Measurements from ENCODE around the gene CHST11.

The CHST11 gene

DNA sequence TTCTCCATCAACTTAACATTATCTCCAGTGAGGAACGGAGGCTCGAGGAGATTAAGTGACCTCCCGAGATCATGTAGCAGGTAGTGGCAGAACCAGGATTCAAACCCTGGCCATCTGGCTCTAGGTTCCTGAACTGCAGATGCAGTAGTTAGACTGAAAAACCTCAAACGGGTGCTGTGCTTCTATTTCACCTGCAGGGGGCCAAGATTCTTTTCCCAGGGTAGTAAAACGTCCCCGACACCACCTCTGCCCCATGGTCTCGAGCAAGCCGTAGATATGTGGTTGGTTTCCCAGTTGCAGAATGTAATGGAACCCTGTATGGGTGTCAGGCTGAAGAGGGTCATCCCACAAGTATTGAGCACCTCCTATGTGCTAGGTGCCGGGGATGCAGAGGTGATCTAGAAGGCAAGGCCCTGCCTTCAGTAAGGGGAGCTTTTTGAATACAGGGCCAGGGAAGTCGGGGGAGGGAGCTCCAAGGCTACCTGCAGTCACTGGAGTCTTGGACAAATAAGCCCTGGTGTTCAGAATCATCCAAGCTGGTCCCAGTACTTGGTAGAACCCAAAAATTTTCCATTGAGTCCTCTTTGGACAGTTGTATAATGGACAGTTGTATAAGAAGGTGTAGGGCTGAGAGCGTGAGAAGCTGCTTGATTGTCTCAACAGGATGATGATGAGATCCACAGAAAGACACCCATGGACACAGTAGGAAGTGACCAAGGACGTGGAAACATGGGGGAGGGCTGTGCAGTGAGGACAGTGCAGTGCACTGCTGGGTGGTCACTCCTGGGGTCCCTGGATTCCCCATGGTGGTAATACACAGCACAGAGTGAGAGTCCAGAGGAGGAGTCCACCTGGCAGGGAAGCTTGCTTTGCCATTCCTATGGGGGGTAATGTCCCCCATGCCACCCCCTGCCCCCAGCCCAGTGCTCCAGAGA lies 197.2 kb downstream of the CHST11 start:
- no peak for DNase-seq (ENCODE audit: low spot score)

DNA sequence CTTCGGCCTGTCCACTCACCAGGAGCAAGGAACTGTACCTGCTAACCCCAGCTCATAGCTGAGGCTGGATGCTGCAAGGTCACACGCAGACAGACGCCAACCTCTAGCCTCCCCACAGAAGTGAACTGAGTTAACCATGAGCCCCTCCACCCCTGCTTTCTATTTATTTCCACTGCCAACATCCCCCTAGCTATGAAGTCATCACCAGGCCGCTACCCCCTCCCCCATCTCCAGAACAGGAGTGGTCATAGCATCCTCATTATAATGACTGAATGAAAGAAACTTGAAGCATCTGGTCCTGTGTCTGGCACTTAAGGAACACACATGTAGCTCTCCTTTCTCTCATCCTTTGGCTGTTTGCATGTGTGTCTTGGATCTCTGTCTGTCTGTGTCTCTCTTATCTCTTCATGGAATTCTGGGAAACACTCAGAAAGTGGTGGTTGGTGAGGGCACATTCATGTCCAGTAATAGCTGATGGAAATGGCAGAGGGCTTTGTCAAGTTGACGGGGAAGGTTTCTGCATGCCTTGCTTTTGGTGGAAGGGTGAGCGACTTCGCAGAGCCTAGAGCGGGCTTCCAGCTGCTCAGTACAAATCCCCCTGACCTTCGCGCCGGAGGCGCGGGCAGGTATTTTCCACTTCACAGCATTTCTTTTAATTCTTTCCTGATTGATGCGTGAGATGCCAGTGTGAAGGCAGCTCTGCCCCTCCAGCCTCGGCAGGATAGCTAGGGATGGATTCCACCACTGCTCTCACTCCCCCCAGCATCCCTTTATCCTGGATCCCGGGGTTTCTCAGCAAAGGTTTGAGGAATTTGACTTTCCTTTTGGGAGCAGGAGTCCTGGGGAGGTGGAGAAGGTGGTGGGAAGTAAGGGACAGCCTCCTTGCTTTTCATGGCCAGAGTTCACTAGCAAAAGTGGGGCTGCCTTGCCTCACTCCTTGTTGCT lies 198.2 kb downstream of the CHST11 start:
- DNase-seq (ENCODE audit: low spot score) = no peak

DNA sequence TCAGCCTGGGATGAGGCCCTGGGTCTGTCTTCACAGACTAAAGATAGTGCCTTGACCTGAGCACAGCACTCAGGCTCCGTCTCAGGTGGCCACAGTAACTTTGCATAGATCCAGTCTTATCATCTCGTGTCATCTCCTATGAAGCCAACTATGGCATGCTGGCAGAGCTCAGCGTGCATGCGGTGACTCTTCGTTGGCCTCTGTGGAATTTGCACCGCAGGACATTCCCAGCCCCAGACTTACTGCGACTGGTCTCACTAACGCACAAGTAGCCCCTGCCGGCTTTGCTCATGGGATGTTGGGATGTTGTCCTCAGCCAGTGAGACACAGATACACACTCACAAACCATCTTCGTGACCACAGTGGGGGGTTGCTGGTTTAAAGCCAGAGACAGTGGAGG lies 199.6 kb downstream of the CHST11 start:
- no peak for DNase-seq (ENCODE audit: low spot score)

DNA sequence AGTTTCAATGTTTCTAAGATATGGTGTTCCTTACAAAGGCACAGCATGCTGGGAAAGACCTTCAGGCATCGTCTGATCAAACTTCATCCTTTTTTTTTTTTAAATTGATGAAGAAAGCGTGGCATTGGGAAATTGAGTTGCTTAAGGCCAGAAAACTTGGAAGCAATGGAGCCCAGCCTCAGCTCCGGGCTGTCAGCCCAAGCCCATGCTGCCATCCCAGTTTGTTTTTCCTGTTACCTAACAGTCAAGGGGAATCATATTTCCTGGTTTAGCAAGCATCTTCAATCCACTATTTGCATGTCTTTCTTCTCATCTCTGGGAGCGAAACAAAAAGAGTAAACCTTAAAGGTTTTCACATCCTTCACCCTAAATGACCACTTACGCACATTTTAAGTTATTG lies 200.2 kb downstream of the CHST11 start:
- DNase-seq (ENCODE audit: low spot score) = peak; percentile 65

DNA sequence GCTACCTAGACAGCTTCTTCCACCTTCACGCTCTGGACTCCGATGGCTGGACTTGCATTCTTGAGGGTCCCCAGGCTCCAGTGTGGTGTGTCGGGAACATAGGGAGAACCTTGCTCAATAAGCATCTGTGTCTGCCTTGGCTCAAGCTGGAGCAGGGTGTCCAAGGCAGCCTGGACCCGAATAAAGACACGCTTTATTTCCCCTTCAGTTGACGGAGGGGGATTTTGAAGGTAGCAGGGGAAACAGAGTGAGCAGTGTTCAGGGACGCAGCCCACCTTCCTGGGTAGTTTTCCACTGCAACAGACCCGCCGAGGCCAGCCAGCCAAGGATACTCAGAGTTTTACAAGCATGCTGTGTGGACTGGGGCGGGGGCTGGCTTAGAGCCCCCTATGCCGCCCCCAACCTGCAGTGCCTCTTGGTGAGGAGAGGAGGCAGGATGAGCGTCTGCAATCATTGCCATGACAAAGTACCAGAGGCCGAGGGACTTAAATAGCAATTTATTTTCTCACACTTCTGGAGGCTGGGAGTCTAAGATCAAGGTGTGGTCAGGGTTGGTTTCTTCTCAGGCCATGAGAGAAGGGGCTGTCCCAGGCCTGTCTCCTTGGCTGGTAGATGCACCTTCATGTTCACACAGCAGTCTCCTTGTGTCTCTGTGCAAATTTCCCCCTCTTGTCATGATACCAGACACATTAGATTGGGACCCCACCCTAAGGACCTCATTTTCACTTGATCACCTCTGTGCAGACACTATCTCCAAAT lies 201.2 kb downstream of the CHST11 start:
- no peak for DNase-seq (ENCODE audit: low spot score)

DNA sequence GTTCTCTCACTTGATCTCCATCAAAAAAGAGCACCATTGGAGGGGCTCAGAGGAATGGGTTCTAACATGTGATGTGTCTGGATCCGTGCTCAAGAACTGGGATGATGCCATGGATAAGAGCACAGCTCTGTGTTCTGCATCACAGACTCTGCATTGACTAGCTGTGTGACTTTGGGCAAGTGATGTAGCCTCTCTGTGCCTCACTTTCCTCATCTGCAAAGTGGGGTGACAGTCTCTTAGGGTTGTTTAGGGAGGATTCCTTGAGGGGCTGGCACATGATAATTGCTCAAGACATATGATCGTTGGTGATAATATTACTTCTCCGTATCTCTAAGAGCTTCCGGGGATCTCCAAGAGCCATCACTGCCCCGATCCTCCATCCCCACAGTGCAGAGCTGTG lies 202.3 kb downstream of the CHST11 start:
- no peak for DNase-seq (ENCODE audit: low spot score)

DNA sequence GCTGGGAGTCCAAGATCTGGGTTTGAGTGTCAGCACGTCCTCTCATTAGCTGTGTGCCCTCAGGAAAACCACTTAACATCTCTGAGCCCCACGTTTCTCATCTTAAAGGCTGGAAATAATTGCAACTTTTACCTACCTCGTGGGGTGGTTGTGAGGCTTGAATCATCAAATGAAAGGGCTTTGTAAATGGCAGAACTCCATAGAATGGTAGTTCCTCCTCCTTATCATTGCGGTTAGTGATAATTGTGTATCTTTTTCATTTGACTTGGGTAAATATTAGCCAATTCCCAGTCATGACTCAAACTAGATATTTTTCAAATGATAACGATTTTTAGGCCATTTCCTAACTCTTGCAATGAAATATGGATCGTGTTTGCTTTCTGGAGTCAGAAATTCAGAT lies 205.5 kb downstream of the CHST11 start:
- DNase-seq (ENCODE audit: low spot score) = no peak

DNA sequence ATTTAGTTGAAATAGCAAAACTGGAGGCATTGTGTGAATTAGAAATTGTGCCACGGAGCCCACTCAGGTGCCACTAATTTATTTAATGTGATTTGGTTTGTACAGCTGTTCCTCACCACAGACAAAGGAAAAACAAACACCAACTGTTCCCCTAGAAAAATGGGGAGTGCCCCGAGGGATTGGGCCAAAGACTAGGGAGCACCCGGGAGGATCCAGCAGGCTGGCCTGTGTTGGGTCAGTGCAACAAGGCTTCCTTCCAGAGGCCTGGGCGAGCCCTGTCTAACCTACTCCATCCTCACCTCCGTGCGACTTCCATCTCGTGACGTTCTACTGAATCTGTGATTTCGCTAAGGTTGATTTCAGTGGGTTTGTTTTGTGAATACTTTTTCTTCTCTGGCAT lies 206.2 kb downstream of the CHST11 start:
- DNase-seq (ENCODE audit: low spot score) = no peak

DNA sequence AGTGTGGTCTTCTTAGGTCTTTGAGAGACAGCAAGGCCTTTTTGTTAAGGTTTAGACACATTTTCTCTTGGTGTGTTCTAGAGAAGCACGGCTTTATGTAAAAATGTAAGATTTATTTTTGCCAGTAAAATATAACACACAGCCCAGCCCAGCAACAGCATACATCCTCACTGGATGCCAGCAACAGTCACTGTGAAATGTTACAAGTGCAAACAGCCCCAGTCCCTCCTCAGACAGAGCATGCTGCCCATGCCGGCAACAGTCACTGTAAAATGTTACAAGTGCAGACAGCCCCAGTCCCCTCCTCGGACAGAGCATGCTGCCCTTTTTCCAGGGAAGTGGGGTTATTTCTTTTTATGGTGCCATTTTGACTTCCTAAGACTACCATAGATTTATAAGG lies 207.6 kb downstream of the CHST11 start:
- no peak for DNase-seq (ENCODE audit: low spot score)

DNA sequence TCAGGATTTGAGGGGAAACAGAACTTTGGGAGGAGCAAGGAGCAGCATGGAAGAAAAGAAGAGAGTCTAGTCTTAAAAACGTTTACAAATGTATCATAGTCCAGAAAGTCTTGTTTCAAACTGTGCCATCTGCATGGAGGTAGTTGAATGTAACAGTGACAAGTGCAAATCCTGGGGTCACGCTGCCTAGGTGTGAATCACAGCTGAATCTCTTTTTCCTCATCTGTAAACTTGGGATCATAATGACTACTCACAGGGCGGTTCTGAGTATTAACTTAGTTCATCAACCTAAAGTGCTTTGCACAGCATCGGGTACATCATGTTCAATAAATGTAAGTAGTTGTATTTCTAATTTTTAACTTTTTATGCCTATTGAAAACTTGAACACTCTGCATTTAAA lies 208.5 kb downstream of the CHST11 start:
- DNase-seq (ENCODE audit: low spot score) = no peak

DNA sequence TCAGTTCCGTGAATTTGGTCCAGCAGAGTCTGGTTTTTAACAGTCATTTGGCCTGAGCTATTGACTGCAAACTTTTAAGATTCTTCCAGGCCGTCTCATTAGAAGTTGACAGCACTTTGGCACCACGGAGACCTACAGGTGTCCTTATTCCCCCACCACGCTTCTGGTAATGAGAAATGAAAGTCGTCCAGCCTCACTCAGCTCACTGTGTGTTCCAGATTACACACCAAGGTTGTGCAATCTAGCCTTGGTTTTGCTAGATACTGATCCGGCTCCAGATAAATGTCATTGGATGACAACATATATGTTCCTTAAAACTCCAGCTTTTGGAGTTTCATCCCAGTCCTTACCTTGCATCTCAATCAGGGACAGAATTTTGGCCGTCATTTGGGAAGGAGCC lies 210.4 kb downstream of the CHST11 start:
- no peak for DNase-seq (ENCODE audit: low spot score)

DNA sequence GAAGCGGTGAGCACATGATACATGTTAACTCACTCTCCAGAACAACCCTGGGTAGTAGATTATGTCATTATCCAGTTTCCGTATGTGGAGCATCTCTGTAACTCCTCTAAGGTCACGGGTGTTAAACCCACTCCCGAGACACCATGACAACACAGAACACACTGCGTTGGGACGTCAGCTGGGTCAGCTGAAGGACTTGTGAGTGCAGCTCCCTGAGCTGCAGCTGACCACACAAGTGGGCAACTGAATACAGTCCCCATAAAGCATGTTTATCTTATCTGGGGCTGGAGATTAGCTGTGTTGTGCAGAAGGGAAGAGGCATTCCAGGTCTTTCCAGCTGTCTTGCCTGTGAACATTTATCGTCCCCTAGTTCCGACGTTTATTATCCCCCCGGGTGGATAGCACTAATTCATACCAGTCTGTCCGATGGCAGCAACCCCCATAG lies 211.5 kb downstream of the CHST11 start:
- DNase-seq (ENCODE audit: low spot score) = no peak

DNA sequence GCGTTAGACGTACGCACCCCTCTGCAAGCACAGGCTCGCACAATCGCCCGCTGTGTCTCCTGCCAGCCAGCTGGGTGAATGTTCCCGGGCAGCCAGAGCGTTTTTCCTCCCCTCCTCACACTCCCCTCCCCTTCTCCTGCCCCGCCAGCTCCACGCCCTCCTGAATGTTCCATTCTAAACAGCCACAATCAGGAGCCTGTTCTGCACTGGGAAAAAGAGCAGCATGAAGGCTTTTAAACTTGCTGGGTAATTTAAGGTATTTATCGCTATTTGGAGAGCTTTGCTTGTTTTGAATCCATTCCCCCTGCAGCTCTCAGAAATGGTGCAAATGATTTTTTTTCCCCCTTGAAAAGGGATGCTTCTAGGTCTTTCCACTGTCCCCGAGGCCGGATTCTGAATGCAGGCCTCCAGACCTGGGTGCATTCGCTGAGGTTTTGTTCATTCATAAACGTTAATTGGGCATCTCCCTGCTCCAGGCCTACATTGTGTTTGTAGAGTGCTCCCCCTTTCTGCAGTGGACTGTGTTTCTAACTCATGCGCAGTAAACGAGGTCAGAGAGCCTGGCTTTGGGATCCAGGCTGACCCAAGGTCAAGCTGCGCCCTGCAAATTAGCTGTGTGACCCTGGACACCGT lies 212.5 kb downstream of the CHST11 start:
- DNase-seq (ENCODE audit: low spot score) = no peak

DNA sequence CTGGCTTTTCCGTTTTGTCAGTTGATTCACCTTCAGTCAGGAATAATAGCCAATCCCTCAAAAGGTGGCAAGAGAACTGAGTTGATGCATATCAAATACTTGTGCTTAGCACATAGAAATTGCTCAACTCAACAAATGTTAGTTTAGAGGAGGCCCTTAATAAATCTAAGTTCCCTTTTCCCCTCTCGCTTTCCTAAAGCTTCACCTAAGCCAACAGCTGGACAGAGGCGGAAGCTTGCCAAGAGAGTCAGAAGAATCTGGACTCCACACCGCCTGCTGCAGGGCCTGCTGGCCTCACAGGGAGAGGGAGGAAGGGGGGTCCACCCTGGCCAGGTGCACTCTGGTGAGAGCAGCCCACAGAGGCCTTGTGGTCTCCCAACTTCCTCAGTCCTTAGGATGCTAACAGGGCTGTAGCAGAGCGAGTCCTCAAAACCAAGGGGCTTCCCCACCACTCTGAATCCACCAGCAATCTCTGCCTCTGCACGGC lies 213.1 kb downstream of the CHST11 start:
- no peak for DNase-seq (ENCODE audit: low spot score)

DNA sequence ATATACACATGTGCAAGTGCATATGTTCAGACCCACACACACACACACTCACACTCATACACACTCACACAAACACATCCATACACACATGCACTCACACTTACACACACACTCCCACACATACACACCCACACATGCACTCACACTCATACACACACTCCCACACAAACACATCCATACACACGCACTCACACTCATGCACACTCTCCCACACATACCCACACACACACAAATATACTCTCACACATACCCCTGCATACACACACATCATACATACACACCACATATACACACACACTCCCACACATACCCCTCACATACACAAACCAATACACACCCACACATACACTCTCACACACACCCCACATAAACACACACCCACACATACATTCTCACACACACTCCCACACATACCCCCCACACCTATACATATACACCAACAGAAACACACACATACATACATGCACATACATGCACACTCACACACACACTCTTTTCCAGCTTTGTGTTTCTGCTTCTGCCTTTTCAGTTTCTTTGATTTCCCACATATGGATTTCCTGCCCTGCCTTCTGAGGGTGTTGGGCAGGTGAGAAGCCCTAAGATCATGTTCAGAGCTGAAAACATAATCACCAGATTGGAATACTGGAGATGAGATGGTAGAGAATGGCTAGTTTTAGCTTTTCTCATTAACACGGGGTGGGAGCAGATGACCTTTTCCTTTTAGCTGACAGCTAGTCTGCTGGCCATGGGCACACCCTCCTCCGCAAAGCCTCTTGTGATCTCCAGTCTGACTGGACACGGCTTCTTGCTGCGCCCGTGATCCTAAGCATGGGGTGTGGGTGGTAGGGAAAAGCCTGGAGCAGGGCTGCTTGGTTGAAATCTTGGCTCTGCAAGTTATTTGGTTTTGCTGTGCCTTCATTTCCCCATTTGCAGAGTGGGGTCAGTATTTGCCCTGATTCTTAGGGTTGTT lies 214.0 kb downstream of the CHST11 start:
- no peak for DNase-seq (ENCODE audit: low spot score)

DNA sequence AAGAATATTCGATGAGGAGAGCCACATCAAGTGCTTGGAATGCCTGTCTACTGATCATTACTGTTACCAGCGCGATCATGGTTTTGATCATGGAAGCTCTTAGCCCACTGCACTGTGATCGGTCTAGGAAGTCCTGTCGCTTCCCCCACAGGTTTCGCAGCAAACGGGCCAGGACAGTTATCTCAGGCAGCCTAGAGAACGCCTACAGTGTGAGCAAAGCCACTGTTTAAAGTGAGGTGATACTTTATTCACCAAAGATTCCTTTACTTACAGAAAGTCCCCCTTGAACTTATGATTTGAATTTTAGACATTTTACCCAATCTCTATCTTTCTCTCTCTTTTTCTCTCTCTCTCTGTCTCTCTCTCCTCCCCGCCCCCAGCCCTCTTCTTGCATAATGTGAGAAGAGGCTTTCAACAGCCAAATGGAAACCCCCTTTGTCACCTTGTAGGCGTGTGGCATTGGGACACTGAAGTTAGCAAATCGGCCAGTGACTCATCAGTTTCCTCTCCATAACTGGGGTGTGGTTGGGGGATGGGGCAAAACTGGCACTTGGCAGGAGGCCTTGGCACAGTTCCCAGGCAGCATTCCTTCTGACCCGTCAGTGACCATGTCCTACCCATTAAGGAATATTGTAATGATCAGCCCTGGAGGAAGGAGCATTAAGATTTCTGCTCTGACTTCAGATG lies 214.8 kb downstream of the CHST11 start:
- peak; percentile 89 for DNase-seq (ENCODE audit: low spot score)

DNA sequence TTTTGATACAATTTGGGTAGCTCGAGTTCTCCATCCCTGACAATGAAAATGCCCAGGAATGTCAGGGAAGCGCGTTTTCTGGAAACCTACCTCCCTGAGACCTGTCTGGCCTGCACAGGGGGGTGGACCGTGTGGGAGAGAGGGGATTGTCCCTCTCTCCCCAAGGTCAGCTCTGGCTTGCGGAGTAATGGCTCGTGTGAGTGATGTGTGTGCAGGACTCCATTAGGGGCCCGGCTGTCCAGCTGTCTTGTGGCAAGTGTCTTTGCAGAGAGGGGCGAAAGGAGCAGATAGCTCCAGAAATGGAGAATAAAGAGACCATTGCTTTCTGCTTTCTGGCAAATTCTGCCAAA lies 215.3 kb downstream of the CHST11 start:
- no peak for DNase-seq (ENCODE audit: low spot score)

DNA sequence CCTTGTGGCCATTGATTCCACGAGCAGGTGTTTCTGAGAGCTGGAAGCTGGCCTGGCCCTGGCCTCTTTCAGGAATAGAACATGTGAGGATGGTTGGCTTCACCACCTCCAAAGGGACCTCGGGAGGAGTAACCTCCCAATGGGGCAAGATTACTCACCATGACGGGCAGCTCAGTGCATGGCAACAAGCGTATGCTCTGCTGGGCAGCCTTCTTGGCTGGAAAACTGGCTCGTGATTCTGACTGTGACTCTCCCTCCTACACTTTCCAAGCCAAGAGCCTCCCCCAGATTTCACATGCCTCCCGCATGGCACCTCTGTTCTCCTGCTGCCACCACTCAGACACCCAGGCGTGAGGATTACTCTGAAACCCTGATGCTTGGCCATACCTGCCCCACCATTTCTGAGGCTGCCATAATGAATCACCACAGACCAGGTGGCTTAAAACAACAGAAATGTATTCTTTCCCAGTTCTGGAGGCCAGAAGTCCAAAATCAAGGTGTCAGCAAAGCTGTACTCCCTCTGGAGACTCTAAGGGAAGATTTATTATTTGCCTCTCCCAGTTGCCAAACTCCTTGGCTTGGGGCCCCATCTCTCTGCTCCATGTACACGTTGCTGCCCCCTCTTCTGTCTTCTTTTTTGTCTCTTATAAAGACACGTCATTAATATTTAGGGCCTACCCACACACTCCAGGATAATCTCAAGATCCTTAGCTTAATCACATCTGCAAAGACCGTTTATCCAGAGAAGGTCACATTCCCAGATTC lies 215.9 kb downstream of the CHST11 start:
- peak; percentile 53 for DNase-seq (ENCODE audit: low spot score)

DNA sequence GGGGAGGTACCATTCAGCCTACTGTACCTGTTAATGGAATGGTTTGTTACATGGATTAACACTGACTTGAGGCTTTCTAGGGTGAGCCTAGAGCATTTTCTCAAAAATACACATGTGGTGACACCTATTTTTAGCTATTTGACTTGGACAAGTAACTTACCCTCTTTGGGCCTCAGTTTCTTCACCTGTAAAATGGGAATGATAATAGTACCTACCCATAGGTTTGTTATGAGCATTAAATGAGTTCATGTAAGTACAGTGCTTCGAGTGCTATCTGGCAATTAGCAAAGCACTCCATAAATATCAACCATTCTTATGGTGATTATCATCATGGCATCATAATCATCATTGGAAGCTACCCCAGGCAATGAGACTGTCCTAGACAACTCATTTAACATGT lies 216.5 kb downstream of the CHST11 start:
- DNase-seq (ENCODE audit: low spot score) = no peak
